Measurements from ENCODE around the gene TDP2.

Gene TDP2

DNA sequence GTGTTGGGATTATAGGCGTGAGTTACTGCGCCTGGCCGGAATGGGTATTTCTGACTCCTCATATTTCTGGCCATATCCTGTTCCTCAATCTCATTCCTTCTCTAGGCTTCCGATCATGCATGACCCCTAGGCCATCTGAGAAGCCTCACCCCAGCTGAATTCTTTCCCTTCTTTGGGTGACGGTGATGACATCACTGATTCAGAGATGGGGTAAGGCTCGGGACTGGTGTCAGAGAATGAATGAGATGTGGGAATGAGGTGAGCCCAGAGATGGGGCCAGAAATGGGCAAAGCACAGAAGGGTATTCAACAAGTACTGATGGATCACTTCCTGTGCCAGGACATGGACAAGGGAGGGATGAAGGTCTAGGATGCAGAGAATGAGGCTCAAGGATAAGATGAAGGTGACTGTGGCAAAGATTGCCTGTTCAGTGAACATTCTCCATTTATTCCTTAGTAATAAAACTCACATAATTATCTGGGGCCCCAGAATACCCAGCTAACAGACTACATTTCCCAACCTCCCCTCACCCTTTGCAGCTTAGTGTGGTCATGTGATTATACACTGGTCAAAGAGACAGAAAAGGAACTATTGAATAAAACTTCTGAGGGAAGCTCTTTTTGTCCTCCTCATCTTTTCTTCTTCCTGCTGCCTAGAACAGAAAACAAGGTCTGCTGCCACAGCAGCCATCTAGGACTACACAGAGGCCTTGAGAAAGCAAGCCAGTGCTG, 60.3 kb downstream of the TDP2 start:
- no peak for TF ChIP-seq ZFP30 (CRISPR knock-in tag; IDR thresholded peaks at IDR 0.05)
- TF ChIP-seq ZNF70 (CRISPR knock-in tag; IDR thresholded peaks at IDR 0.05), result no peak
- TF ChIP-seq, protein P1, sequence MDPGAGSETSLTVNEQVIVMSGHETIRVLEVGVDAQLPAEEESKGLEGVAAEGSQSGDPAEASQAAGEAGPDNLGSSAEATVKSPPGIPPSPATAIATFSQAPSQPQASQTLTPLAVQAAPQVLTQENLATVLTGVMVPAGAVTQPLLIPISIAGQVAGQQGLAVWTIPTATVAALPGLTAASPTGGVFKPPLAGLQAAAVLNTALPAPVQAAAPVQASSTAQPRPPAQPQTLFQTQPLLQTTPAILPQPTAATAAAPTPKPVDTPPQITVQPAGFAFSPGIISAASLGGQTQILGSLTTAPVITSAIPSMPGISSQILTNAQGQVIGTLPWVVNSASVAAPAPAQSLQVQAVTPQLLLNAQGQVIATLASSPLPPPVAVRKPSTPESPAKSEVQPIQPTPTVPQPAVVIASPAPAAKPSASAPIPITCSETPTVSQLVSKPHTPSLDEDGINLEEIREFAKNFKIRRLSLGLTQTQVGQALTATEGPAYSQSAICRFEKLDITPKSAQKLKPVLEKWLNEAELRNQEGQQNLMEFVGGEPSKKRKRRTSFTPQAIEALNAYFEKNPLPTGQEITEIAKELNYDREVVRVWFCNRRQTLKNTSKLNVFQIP (CRISPR knock-in tag; IDR thresholded peaks at IDR 0.05; ENCODE audit: borderline replicate concordance, low read depth), result no peak
- no peak for TF ChIP-seq ESRRG (CRISPR knock-in tag; IDR thresholded peaks at IDR 0.05)
- TF ChIP-seq SNAI2 (CRISPR knock-in tag; IDR thresholded peaks at IDR 0.05), result no peak
- no peak for TF ChIP-seq OSR1 (CRISPR knock-in tag; IDR thresholded peaks at IDR 0.05)
- no peak for TF ChIP-seq RARB (CRISPR knock-in tag; IDR thresholded peaks at IDR 0.05)
- TF ChIP-seq, protein P2, sequence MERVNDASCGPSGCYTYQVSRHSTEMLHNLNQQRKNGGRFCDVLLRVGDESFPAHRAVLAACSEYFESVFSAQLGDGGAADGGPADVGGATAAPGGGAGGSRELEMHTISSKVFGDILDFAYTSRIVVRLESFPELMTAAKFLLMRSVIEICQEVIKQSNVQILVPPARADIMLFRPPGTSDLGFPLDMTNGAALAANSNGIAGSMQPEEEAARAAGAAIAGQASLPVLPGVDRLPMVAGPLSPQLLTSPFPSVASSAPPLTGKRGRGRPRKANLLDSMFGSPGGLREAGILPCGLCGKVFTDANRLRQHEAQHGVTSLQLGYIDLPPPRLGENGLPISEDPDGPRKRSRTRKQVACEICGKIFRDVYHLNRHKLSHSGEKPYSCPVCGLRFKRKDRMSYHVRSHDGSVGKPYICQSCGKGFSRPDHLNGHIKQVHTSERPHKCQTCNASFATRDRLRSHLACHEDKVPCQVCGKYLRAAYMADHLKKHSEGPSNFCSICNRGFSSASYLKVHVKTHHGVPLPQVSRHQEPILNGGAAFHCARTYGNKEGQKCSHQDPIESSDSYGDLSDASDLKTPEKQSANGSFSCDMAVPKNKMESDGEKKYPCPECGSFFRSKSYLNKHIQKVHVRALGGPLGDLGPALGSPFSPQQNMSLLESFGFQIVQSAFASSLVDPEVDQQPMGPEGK (CRISPR knock-in tag; IDR thresholded peaks at IDR 0.05; ENCODE audit: borderline replicate concordance), result no peak
- TF ChIP-seq, protein P3, sequence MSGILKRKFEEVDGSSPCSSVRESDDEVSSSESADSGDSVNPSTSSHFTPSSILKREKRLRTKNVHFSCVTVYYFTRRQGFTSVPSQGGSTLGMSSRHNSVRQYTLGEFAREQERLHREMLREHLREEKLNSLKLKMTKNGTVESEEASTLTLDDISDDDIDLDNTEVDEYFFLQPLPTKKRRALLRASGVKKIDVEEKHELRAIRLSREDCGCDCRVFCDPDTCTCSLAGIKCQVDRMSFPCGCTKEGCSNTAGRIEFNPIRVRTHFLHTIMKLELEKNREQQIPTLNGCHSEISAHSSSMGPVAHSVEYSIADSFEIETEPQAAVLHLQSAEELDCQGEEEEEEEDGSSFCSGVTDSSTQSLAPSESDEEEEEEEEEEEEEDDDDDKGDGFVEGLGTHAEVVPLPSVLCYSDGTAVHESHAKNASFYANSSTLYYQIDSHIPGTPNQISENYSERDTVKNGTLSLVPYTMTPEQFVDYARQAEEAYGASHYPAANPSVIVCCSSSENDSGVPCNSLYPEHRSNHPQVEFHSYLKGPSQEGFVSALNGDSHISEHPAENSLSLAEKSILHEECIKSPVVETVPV (CRISPR knock-in tag; IDR thresholded peaks at IDR 0.05), result no peak
- TF ChIP-seq, protein P4, sequence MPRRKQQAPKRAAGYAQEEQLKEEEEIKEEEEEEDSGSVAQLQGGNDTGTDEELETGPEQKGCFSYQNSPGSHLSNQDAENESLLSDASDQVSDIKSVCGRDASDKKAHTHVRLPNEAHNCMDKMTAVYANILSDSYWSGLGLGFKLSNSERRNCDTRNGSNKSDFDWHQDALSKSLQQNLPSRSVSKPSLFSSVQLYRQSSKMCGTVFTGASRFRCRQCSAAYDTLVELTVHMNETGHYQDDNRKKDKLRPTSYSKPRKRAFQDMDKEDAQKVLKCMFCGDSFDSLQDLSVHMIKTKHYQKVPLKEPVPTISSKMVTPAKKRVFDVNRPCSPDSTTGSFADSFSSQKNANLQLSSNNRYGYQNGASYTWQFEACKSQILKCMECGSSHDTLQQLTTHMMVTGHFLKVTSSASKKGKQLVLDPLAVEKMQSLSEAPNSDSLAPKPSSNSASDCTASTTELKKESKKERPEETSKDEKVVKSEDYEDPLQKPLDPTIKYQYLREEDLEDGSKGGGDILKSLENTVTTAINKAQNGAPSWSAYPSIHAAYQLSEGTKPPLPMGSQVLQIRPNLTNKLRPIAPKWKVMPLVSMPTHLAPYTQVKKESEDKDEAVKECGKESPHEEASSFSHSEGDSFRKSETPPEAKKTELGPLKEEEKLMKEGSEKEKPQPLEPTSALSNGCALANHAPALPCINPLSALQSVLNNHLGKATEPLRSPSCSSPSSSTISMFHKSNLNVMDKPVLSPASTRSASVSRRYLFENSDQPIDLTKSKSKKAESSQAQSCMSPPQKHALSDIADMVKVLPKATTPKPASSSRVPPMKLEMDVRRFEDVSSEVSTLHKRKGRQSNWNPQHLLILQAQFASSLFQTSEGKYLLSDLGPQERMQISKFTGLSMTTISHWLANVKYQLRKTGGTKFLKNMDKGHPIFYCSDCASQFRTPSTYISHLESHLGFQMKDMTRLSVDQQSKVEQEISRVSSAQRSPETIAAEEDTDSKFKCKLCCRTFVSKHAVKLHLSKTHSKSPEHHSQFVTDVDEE (CRISPR knock-in tag; IDR thresholded peaks at IDR 0.05), result no peak
- TF ChIP-seq ISL1 (CRISPR knock-in tag; IDR thresholded peaks at IDR 0.05), result no peak
- TF ChIP-seq ZC3H10 (CRISPR knock-in tag; IDR thresholded peaks at IDR 0.05), result no peak
- no peak for TF ChIP-seq TCF4 (CRISPR knock-in tag; IDR thresholded peaks at IDR 0.05; ENCODE audit: borderline replicate concordance)
- TF ChIP-seq CSDC2 (CRISPR knock-in tag; IDR thresholded peaks at IDR 0.05), result no peak
- TF ChIP-seq ARNTL (CRISPR knock-in tag; IDR thresholded peaks at IDR 0.05; ENCODE audit: borderline replicate concordance, low read depth), result no peak
- no peak for TF ChIP-seq ZNF8 (CRISPR knock-in tag; IDR thresholded peaks at IDR 0.05)
- no peak for TF ChIP-seq ZFP3 (CRISPR knock-in tag; IDR thresholded peaks at IDR 0.05)
- ATAC-seq, result no peak

DNA sequence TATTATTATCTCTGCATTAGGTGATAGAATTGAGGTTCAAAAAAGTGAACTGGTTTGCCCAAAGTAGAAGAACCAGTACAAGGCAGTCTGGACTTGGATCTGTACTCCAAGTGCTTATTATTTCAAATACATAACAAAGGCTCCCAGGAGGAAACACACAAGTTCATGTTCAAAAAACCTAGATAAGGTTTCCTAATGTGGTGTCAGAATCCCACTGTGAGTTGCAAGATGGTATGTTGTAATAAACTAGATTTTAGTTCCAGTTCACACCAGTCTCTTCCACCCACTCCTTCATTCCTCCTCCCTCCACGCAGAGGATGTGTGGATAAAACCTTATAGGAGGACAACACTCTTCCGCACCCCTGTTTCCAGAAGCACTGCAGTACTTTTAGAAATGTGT, 63.5 kb downstream of the TDP2 start:
- ATAC-seq, result no peak
- no peak for TF ChIP-seq ESRRG (CRISPR knock-in tag; IDR thresholded peaks at IDR 0.05)
- TF ChIP-seq ZNF70 (CRISPR knock-in tag; IDR thresholded peaks at IDR 0.05), result no peak
- TF ChIP-seq SNAI2 (CRISPR knock-in tag; IDR thresholded peaks at IDR 0.05), result no peak
- TF ChIP-seq, protein P3 (CRISPR knock-in tag; IDR thresholded peaks at IDR 0.05), result no peak
- TF ChIP-seq, protein P1 (CRISPR knock-in tag; IDR thresholded peaks at IDR 0.05; ENCODE audit: borderline replicate concordance, low read depth), result no peak
- TF ChIP-seq ZFP30 (CRISPR knock-in tag; IDR thresholded peaks at IDR 0.05), result no peak
- no peak for TF ChIP-seq ZNF8 (CRISPR knock-in tag; IDR thresholded peaks at IDR 0.05)
- TF ChIP-seq TCF4 (CRISPR knock-in tag; IDR thresholded peaks at IDR 0.05; ENCODE audit: borderline replicate concordance), result no peak
- TF ChIP-seq OSR1 (CRISPR knock-in tag; IDR thresholded peaks at IDR 0.05), result no peak
- TF ChIP-seq RARB (CRISPR knock-in tag; IDR thresholded peaks at IDR 0.05), result no peak
- TF ChIP-seq, protein P4 (CRISPR knock-in tag; IDR thresholded peaks at IDR 0.05), result no peak
- TF ChIP-seq, protein P5, sequence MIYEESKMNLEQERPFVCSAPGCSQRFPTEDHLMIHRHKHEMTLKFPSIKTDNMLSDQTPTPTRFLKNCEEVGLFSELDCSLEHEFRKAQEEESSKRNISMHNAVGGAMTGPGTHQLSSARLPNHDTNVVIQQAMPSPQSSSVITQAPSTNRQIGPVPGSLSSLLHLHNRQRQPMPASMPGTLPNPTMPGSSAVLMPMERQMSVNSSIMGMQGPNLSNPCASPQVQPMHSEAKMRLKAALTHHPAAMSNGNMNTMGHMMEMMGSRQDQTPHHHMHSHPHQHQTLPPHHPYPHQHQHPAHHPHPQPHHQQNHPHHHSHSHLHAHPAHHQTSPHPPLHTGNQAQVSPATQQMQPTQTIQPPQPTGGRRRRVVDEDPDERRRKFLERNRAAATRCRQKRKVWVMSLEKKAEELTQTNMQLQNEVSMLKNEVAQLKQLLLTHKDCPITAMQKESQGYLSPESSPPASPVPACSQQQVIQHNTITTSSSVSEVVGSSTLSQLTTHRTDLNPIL (CRISPR knock-in tag; IDR thresholded peaks at IDR 0.05; ENCODE audit: low read depth), result no peak
- TF ChIP-seq, protein P2 (CRISPR knock-in tag; IDR thresholded peaks at IDR 0.05; ENCODE audit: borderline replicate concordance), result no peak
- no peak for TF ChIP-seq BACH2 (CRISPR knock-in tag; IDR thresholded peaks at IDR 0.05; ENCODE audit: borderline replicate concordance)
